Osteocyte (in vitro differentiated cells): ENCODE measurements around the gene SERPINA1. TPM values are rescaled to one million over a fixed set of nuclear protein-coding genes. Genes with fewer than 3 reads are reported as not detected.
A peak's percentile ranks its signal among the peaks of the same experiment; 100 is the strongest.
"Not testable (repeated sequence)": the region's sequence is repeated elsewhere in the genome, so short reads cannot be mapped to it uniquely, and the experiment has no call there.

Source experiments
- DNase-seq: peaks from one replicate; pipeline ENCODE4 v3.0.0; 2021; ENCODE audit warnings: mixed read lengths; ENCODE audit not compliant: unreplicated experiment; ENCODE audit errors: extremely low spot score
- H3K27ac Mint-ChIP-seq: one replicate; pipeline ENCODE4 v1.8.0; 2021; ENCODE audit warnings: mild to moderate bottlenecking, mixed read lengths; ENCODE audit not compliant: unreplicated experiment
- H3K27me3 Mint-ChIP-seq: one replicate; pipeline ENCODE4 v1.8.0; 2021; ENCODE audit warnings: mixed read lengths; ENCODE audit not compliant: unreplicated experiment
- H3K36me3 Mint-ChIP-seq: one replicate; pipeline ENCODE4 v1.8.0; 2021; ENCODE audit warnings: mixed read lengths; ENCODE audit not compliant: unreplicated experiment
- H3K4me1 Mint-ChIP-seq: one replicate; pipeline ENCODE4 v1.8.0; 2021; ENCODE audit warnings: mixed read lengths; ENCODE audit not compliant: unreplicated experiment
- H3K4me3 Mint-ChIP-seq: one replicate; pipeline ENCODE4 v1.8.0; 2021; ENCODE audit warnings: mild to moderate bottlenecking, moderate library complexity, mixed read lengths; ENCODE audit not compliant: unreplicated experiment
- H3K9me3 Mint-ChIP-seq: one replicate; pipeline ENCODE4 v1.8.0; 2021; ENCODE audit warnings: mixed read lengths; ENCODE audit not compliant: unreplicated experiment
- CTCF ChIP-seq: fragments of 200-600 bp; sonication (generic); IDR thresholded peaks from 2 replicates; pipeline ENCODE4 v1.5.0; 2021; ENCODE audit warnings: antibody characterized with exemption, mild to moderate bottlenecking, moderate library complexity
- total RNA-seq: library from RNA; stranded (reverse); gene quantifications from 2 replicates; pipeline ENCODE4 v1.2.1, GENCODE V29; 2021

Gene SERPINA1
- total RNA-seq, 1 donor from 2014 or later: not detected

- Mint-ChIP-seq H3K4me3 (no peak overlapping the region), H3K27ac (no peak overlapping the region), H3K9me3 (no peaks in the 10 kb centered on the region), H3K4me1 (no peaks in the 10 kb centered on the region), H3K27me3 (peaks cover 12% of the 10 kb centered on the region), H3K36me3 (no peaks in the 10 kb centered on the region)
- no peak for DNase-seq
- TF ChIP-seq CTCF: no peak
Observed at GRCh38 chr14:94360945-94361565, 27.3 kb downstream of the SERPINA1 start.

- Mint-ChIP-seq H3K27me3 (peaks cover 12% of the 10 kb centered on the region), H3K4me3 (no peak overlapping the region), H3K9me3 (no peaks in the 10 kb centered on the region), H3K36me3 (no peaks in the 10 kb centered on the region), H3K4me1 (no peaks in the 10 kb centered on the region), H3K27ac (no peak overlapping the region)
- no peak for TF ChIP-seq CTCF
- no peak for DNase-seq
Observed at GRCh38 chr14:94357166-94357565, 31.2 kb downstream of the SERPINA1 start.

DNA sequence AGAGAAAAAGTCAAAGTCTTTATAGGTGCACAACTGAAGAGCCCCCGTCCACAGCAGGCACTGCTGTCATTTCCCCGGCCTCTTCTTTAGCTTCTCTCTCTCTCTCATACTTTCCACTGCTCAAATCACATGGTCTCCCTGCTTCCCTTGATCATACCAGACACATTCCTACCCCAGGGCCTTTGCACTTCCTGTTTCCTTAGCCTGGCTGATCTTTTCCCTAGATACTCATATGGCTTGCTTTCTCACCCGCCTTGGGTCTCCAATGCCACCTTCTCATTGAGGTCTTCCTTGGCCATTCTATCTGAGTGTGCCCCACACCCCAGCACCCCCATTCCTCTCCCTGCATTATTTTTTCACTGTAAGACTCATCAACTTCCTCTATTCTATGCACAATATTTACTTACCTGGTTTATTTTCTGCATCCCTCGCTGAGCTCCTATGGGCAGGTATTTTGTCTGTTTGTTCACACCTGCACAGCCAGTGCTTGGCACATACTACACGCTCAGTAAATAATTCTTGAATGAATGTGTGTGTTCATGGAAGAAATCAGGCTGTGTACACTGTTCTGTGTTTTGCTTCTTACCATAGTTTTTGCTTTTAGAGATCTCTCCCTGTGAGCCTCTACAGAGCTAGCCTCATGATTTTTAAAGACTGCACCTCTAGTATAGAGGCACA is 31.9 kb downstream of the SERPINA1 start:
- Mint-ChIP-seq H3K27ac (no peak overlapping the region), H3K27me3 (peaks cover 12% of the 10 kb centered on the region), H3K4me3 (no peak overlapping the region), H3K4me1 (no peaks in the 10 kb centered on the region), H3K9me3 (no peaks in the 10 kb centered on the region), H3K36me3 (no peaks in the 10 kb centered on the region)
- no peak for TF ChIP-seq CTCF
- DNase-seq: no peak

- TF ChIP-seq CTCF: peak; percentile 29
- H3K27me3 Mint-ChIP-seq: peaks cover 10% of the 10 kb centered on the region
- no peaks in the 10 kb centered on the region for H3K36me3 Mint-ChIP-seq
- no peaks in the 10 kb centered on the region for H3K4me1 Mint-ChIP-seq
- peak; percentile 75 for DNase-seq
- H3K9me3 Mint-ChIP-seq: no peaks in the 10 kb centered on the region
- H3K27ac Mint-ChIP-seq: no peak overlapping the region
- no peak overlapping the region for H3K4me3 Mint-ChIP-seq
Observed at GRCh38 chr14:94355191-94355794, 33.1 kb downstream of the SERPINA1 start.

DNA sequence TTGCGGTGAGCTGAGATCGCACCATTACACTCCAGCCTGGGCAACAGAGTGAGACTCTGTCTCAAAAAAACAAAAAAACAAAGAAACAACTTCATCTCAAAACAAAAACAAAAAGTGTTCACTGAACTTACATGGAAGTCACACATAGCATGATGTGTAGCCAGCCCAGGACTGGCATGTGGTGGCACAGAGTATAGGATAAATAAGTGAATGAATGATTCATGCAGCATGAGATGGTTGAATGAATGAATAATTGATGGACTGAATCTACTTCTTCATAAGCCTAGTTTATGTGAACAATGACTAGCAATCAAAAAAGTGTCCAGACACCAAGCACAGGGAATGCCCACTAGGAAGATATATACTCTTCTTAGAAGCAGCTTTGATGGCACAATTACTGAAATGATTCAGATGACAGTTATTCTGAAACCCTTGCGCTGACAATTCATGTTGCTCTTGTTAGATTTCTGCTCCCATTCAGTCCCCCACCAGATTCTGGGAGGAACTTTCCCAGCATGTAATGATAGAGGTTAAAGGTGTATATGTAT is 33.7 kb downstream of the SERPINA1 start:
- TF ChIP-seq CTCF: no peak
- H3K36me3 Mint-ChIP-seq: no peaks in the 10 kb centered on the region
- no peak overlapping the region for H3K4me3 Mint-ChIP-seq
- no peaks in the 10 kb centered on the region for H3K9me3 Mint-ChIP-seq
- peaks cover 7% of the 10 kb centered on the region for H3K27me3 Mint-ChIP-seq
- H3K27ac Mint-ChIP-seq: no peak overlapping the region
- H3K4me1 Mint-ChIP-seq: no peaks in the 10 kb centered on the region
- peak; percentile 38 for DNase-seq

- H3K27me3 Mint-ChIP-seq, H3K27ac Mint-ChIP-seq, H3K4me3 Mint-ChIP-seq, H3K36me3 Mint-ChIP-seq, H3K4me1 Mint-ChIP-seq, H3K9me3 Mint-ChIP-seq: not testable (repeated sequence)
- DNase-seq: peak; percentile 40
Observed at GRCh38 chr14:94354190-94354589, 34.2 kb downstream of the SERPINA1 start.
